NCI-H1436 treated with DMSO at 0.1 percent for 48 hours (cell line): ENCODE results near the gene KCNJ11.

Source experiments
- DNase-seq: peaks from one replicate; lab custom pipeline; 2025; lab: John Stamatoyannopoulos, UW

The KCNJ11 gene

DNA sequence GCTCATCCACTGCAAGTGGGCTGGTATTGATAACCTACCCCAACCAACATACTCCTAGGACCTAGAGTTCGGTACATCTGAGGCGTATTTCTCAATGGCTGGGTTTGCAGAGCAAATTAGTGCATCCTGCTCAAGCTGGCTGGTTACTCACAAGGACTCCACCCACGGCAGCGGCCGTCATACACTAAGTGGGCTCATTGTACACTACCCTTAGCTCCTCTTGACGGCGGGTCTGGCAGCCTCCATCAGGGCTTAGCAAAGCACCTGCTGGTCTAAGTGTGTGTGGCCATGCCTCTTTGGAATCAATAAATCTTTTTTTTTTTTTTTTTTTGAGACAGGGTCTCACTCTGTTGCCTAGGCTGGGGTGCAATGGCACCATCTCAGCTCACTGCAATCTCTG lies 20.2 kb upstream of the KCNJ11 start:
- DNase-seq = no peak

DNA sequence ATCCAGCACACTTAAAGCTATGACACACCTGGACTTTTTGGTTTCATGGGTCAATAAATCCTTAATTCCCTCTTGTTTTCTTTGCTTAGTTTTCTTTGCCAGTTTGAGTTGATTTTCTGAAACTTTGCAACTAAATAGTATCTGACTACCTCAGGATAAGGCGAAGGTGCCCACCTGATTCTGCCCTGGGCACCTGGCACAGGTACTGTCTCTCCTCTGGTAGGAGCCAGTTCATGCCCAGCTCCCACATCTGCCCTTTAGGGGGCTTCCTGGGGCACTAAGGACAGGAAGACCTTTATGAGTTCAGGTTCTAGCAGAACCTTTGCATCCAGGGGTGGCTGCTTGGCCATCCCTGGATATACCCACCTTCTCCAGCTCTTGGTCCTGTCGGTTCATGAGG lies 19.6 kb upstream of the KCNJ11 start:
- no peak for DNase-seq

GRCh38 chr11:17407575-17407974 lies 19.1 kb upstream of the KCNJ11 start:
- DNase-seq = no peak

DNA sequence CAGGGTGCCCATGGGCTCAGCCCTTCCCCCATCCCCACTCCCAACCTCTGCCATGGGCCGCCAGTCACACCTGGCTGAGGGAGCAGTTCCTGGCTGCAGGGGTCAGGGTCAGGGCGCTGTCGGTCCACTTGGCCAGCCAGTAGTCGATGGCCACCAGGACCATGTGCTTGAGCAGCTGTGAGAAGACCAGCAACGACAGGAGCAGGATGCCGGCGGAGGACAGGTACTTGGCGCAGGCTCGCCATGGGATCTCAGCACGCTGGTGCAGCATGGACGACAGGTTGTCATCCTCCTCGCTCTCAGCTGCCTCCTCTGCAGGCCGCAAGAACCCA lies 18.3 kb upstream of the KCNJ11 start:
- no peak for DNase-seq

DNA sequence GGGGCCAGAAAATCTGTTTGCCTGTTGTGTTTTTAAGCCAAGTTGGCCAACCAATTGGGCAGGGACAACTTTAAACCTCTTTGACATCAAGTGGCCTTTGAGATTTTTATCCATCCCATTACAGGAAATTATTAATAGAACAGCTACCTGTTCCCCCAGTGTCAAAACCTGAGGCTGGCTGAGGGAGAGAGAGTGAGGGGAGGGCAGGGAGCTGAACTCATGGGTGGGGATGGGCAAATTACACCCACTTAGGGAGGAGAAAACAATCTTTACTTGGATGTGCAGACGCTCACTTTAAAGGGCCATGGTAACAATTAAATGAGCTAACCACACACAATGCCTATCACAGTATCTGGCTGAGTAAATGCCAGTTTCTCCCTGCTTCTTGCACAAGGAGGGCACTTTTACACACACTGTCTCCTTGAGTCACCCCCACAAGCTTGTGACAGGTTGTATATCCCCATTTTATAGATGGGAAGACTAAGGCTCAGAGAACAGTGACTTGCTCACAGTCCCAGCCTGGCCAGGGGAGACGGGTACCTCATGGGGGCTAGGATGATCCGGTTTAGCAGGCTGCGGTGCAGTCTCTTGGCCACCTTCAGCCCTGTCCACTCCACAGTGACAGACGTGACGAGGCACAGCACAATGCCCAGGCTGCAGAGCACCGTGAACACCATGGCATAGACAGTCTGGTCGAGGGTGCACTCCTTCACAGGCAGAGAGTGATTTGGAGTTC lies 17.8 kb upstream of the KCNJ11 start:
- DNase-seq = no peak

DNA sequence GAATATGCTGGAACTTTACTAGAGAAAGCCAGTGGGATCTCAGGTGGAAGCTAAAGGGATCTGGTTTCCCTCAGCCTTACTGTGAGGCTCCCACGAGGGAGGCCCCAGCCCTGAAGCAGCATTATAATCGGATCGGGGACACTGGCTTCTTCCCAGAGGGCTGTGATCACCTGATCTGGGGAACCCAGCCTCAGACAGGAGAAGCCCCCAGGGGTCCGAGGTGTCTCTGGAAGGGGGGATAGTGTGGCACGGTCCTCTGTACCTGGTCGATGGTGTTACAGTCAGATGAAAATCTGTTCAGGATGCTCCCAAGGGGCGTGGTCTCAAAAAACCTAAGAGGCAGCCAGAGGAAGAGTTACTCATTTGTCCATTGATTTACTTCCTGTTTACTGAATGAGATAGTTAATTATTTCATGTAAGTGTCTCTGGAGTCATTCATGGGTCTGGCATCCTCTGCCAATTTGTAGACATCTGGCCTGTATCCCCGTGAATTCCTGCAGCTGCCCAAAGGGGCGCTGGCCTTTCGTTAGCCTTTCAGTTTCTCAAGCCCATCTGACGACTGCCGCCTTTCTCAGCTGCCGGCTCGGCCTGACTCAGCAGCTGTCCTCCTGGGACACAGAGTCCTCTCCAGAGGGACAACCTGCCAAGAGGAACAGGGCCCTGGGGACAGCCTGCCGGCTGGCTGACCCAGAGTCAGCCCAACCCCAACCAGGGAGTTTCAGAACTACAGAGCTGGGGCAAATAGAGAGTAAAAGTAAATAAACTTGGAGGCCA lies 17.0 kb upstream of the KCNJ11 start:
- DNase-seq = peak; percentile 45

DNA sequence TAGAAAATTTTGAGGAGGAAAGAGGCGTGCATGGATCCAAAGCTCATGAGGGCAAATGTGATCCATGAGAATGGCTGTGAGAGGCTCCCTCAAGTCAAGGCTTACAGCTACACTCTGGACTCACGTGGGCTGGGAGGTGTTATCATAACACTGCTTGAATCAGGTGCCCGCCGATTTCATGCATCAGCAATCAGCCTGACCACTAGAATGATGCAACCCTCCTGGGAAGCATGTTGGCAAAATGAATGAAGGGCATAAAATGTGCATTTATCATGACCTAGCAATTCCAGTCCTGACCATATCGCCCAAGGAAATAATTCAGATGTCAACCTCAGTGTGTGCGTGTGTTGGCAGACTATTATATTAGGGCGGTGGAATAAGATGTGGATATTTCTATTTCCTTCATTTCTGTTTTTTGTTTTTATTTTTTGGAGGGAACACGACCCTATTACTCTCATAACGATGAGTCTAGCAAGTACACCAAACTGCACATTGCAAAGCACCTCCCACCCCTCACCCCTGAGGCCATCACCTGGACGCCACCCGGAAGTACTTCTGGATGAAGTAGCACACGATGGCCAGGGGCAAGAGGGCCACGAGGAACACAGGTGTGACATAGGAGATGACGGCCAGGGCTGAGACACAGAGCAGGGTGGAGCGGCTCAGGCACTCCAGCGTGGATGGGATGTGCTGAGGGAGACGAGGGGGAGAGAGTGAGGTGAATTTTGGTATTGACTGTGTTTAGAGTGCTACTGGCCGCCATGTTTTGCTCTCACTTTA lies 15.7 kb upstream of the KCNJ11 start:
- DNase-seq = no peak

DNA sequence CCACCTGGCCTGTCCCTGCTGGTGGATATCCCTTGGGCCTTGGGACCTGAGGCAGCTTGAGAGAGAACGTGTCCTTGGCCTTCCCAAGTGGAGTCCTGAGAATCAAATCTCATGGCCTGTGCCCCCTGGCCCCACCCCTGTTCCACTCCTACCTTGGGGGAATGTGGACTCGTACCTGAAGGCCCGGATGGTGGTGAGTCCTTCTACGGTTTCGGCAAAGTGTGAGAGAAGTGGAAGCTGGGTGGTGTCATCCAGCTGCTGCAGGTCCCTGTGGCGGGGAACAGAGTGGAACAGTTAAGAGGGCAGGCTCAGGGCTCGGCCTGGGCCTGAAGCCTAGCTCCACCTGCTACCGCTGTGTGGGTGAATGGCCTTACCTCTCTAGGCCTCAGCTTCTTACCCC lies 14.0 kb upstream of the KCNJ11 start:
- DNase-seq = no peak

- no peak for DNase-seq
Observed at GRCh38 chr11:17401841-17402240, 13.4 kb upstream of the KCNJ11 start.

- DNase-seq = no peak
Observed at GRCh38 chr11:17401316-17401715, 12.9 kb upstream of the KCNJ11 start.

DNA sequence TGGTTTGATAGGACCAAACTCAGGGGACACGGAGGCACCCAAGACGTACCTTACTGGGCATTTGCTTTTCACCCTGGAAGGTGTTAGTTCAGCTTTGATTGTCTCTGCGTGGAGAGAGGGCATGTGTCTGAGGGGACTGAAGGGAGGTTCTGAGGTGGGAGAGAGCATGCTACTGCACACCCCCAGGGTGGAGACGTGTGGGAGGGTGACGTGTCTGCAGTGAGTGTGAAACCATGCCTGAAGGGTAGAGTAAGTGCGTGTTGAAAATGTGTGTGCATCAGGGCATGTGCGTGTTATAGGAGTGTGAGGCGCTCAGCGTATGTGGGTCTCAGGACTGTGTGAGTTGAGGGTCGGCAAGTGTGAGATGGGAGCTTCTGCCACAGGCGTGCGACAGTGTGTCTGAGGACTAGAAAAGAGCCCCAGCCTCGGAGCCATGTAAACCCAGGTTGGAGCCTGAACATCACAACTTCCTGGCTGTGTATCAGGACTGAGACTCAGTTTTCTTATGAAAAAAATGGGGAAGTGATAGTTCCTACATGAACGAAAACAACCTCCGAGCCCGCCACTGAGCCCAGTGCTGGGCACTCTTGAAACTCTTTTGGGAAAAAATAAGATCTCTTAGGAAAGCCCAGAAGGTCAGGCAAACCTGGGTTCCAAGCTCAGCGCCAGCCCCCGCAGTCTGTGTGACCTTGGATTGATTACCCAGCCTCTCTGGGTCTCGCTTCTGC lies 11.8 kb upstream of the KCNJ11 start:
- DNase-seq = no peak

- no peak for DNase-seq
Observed at GRCh38 chr11:17399236-17399635, 10.8 kb upstream of the KCNJ11 start.

DNA sequence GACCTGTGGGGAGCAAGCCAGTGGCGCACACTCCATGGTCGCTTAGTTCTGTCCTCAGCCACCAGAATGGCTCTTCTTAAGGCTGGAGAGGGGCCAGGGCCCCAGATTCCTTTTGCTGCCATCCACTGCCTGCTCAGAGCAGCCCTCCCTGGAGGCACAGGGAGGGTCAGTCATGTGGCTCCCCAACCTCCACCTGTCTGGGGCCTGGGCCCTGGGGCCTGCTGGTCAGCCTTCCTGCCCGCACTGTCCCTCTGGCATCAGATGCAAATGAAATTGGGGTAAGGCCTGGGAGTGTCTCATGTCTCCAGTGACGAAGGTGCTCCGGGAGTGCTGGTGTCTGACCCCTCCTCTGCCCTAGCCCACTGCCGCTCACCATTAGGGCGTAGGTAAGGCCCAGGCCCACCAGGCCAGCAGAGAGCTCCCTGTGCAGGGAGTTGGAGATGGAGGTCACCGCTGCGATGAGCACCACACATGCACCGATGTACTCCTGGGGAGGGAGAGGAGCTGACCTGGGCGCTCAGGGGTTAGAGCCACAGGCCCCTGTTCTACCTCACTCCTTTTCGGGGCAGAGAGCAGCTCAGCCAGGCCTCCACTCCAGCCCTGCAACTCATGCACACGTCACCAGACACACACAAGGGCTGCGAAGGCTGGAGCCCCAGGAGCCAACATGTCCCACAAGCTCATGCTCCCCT lies 9.0 kb upstream of the KCNJ11 start:
- no peak for DNase-seq

DNA sequence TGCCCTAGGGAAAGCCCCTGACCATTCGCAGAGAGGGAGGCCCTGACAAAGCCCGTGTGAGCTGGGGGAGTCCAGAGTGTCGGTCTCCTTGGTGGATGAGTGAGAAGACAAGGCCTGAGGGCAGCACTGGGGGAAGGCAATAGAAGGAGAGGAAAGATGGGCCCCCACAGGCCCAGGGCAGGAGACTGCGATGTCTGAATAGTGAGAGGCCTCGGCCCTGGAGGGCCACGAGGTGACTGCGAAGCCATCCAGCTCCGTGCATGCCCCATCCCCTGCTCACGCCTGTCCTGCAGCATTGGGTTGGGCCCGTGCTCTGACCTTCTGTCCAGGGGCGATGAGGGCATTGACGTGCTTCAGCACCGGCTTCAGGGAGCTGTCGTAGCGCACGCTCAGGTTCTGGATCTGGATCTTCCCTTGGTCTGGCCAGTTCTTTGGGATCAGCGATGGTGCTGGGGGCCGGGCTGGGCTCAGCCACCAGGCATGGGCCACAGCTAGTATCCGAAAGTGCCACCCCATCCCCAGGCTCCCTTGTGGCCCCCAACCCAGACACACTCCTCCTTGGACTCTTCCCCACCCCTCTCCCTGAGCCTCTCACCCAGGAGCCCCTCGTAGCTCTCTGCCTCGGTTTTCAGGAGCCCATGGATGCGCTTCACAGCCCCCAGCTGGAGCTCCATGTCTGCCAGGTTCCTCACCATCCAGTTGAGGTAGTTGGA lies 8.3 kb upstream of the KCNJ11 start:
- no peak for DNase-seq

GRCh38 chr11:17395978-17396377 lies 7.5 kb upstream of the KCNJ11 start:
- DNase-seq = no peak

GRCh38 chr11:17395554-17395961 lies 7.1 kb upstream of the KCNJ11 start:
- no peak for DNase-seq

DNA sequence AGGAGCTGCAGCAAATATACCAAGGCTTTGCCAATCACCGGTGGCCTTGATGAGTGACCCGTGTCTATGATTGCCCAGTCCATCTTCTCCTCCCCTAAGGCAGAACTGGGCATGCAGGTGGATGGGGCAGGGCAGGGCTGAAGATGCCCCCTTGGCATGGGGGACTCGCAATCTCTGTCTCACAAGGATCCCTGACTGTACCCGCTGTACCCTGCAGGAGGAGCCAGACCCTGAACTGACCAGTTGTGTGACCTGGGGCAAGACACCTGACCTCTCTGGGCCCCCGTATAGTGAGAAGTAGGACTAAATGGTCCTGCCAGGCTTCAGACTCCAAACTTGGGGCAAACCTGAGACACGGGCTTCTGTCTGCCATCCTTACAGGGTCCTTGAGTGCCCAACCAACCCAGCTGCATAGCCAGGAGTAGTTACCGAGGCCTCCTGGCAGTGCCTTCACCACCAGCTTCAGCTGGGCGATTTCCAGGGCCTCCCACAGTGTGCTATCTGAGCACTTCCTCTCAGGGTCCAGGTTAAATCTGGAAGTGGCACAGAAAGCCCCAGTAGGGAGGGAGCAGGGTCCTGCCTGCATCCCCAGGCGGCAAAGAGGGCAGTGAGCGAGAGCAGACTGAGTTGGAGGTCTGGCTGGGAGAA lies 6.4 kb upstream of the KCNJ11 start:
- no peak for DNase-seq

DNA sequence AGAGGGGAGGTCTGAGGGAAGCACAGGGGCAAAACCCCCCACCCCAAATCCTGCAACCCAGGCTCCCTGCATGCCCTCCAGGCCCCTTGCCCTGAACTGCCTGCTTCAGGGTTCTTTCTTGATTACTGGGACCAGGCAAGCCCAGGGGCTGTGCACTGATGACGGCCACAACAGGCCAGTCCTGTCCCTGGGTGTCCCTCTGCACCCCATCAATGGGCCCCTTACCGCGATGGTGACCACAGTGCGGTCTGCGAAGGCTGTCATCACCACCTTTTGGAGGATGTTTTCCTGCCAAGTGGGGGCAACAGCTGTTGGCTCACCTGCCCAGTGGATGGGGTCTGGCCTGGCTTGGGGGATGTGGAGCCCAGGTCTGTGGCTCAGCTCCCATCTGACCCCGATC lies 5.0 kb upstream of the KCNJ11 start:
- no peak for DNase-seq

DNA sequence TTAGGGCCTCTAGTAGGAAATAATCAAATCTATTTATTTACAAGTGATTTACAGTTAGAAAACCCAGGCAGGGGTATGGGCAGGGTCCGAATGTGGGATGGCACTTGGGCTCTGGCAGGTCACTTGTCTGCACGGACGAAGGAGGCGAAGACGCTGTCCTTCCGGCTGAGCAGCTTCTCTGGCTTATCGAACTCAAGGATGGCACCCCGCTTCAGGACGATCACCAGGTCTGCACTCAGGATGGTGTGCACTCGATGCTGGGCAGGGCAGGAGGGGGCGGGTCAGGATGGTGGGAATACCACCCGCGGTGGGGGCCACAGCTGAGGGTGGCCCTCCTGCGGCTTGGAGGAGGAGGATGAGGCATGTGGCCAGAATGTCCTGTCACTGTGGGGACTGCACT lies 4.4 kb upstream of the KCNJ11 start:
- DNase-seq = no peak

- no peak for DNase-seq
Observed at GRCh38 chr11:17391493-17392355, 3.3 kb upstream of the KCNJ11 start.
